HEK293 (cell line): ENCODE data around the gene WWOX.

Experiments
- CTCF ChIA-PET: fragments of 350-600 bp; formaldehyde crosslinking; extraction: SDS; loops from one replicate; lab custom pipeline; 2021; ENCODE audit warnings: antibody characterized with exemption; lab: Yijun Ruan, JAX
- POLR2A ChIA-PET: fragments of 300-600 bp; formaldehyde crosslinking; extraction: SDS; loops from one replicate; lab custom pipeline; 2020; ENCODE audit warnings: antibody characterized with exemption, inconsistent platforms; lab: Yijun Ruan, JAX
- H3K27ac ChIP-seq: fragments of 200-500 bp; sonication (Bioruptor generic); 2 replicates; pipeline ENCODE4 v1.5.1; 2014; ENCODE audit warnings: low read depth, low read length, control low read depth, inconsistent platforms; ENCODE audit errors: extremely low read depth
- H3K36me3 ChIP-seq, 2 experiments: fragments of 200-500 bp in 1 of 2; sonication (Bioruptor generic) in 1 of 2; 1 replicate in 1 of 2; 2 replicates in 1 of 2; pipeline ENCODE4 v1.5.1; 2014 to 2017; ENCODE audit warnings: inconsistent platforms in 2 of 2, low read length in 2 of 2; ENCODE audit not compliant: control insufficient read depth in 2 of 2, insufficient read depth in 1 of 2
- H3K4me1 ChIP-seq: fragments of 200-500 bp; sonication (Bioruptor generic); 2 replicates; pipeline ENCODE4 v1.5.1; 2014; ENCODE audit warnings: mild to moderate bottlenecking, low read length, inconsistent platforms; ENCODE audit not compliant: control insufficient read depth, insufficient read depth
- H3K4me3 ChIP-seq: 2 replicates; pipeline ENCODE4 v1.5.1; 2011; ENCODE audit warnings: low read depth, mild to moderate bottlenecking, control low read depth, low read length, moderate library complexity
- H3K9me3 ChIP-seq: fragments of 200-500 bp; sonication (Bioruptor generic); 2 replicates; pipeline ENCODE4 v1.5.1; 2014; ENCODE audit warnings: low read depth, low read length, inconsistent platforms; ENCODE audit not compliant: control insufficient read depth, insufficient read depth
- FEZF1 ChIP-seq: fragments of 450-650 bp; formaldehyde crosslinking; IDR thresholded peaks from 2 replicates; pipeline ENCODE4 v1.5.1; 2016; ENCODE audit warnings: missing biosample characterization, missing genetic modification characterization
- GFI1B ChIP-seq: fragments of 450-650 bp; formaldehyde crosslinking; IDR thresholded peaks from 2 replicates; pipeline ENCODE4 v1.5.1; 2016; ENCODE audit warnings: missing biosample characterization, missing genetic modification characterization
- KLF1 ChIP-seq: fragments of 450-650 bp; formaldehyde crosslinking; IDR thresholded peaks from 2 replicates; pipeline ENCODE4 v1.5.1; 2016; ENCODE audit warnings: missing biosample characterization, missing genetic modification characterization
- KLF7 ChIP-seq: fragments of 450-650 bp; formaldehyde crosslinking; IDR thresholded peaks from 2 replicates; pipeline ENCODE4 v1.5.1; 2016; ENCODE audit warnings: missing biosample characterization, missing genetic modification characterization, borderline replicate concordance
- PBX3 ChIP-seq: sonication (generic); formaldehyde crosslinking; IDR thresholded peaks from 2 replicates; pipeline ENCODE4 v1.8.1; 2022; ENCODE audit warnings: mild to moderate bottlenecking, moderate library complexity, missing genetic modification reagents
- PRDM10 ChIP-seq: fragments of 450-650 bp; formaldehyde crosslinking; IDR thresholded peaks from 2 replicates; pipeline ENCODE4 v1.5.1; 2016; ENCODE audit warnings: missing biosample characterization, missing genetic modification characterization
- PRDM6 ChIP-seq: fragments of 450-650 bp; formaldehyde crosslinking; IDR thresholded peaks from 2 replicates; pipeline ENCODE4 v1.5.1; 2017; ENCODE audit warnings: missing biosample characterization, missing genetic modification characterization
- YY1 ChIP-seq: fragments of 450-650 bp; formaldehyde crosslinking; IDR thresholded peaks from 2 replicates; pipeline ENCODE4 v1.5.1; 2018; ENCODE audit warnings: missing biosample characterization, missing genetic modification characterization
- YY2 ChIP-seq: fragments of 450-650 bp; formaldehyde crosslinking; IDR thresholded peaks from 2 replicates; pipeline ENCODE4 v1.5.1; 2016; ENCODE audit warnings: missing biosample characterization, missing genetic modification characterization
- ZBTB48 ChIP-seq: fragments of 450-650 bp; formaldehyde crosslinking; IDR thresholded peaks from 2 replicates; pipeline ENCODE4 v1.5.1; 2016; ENCODE audit warnings: missing biosample characterization, missing genetic modification characterization
- ZBTB7A ChIP-seq: fragments of 450-650 bp; formaldehyde crosslinking; IDR thresholded peaks from 2 replicates; pipeline ENCODE4 v1.5.1; 2016; ENCODE audit warnings: low read depth, missing biosample characterization, missing genetic modification characterization
- ZNF221 ChIP-seq: fragments of 450-650 bp; formaldehyde crosslinking; IDR thresholded peaks from 2 replicates; pipeline ENCODE4 v1.5.1; 2017; ENCODE audit warnings: missing biosample characterization, missing genetic modification characterization, borderline replicate concordance
- ZNF274 ChIP-seq, 2 experiments: fragments of 200-500 bp in 1 of 2; fragments of 450-650 bp in 1 of 2; sonication (Bioruptor generic) in 1 of 2; formaldehyde crosslinking in 1 of 2; IDR thresholded peaks; 2 replicates each; pipeline versions ENCODE4 v1.5.1 to v1.6.1; 2014 to 2016; ENCODE audit warnings: borderline replicate concordance in 1 of 2, inconsistent platforms in 1 of 2, low read length in 1 of 2, missing biosample characterization in 1 of 2, missing genetic modification characterization in 1 of 2
- ZNF280D ChIP-seq: fragments of 450-650 bp; formaldehyde crosslinking; IDR thresholded peaks from 2 replicates; pipeline ENCODE4 v1.5.1; 2016; ENCODE audit warnings: missing biosample characterization, missing genetic modification characterization
- ZNF292 ChIP-seq: fragments of 450-650 bp; formaldehyde crosslinking; IDR thresholded peaks from 2 replicates; pipeline ENCODE4 v1.5.1; 2016; ENCODE audit warnings: low read depth, missing biosample characterization, missing genetic modification characterization, borderline replicate concordance
- ZNF341 ChIP-seq: fragments of 450-650 bp; formaldehyde crosslinking; IDR thresholded peaks from 2 replicates; pipeline ENCODE4; 2016; ENCODE audit warnings: low read depth, missing biosample characterization, missing genetic modification characterization
- ZNF391 ChIP-seq: fragments of 450-650 bp; formaldehyde crosslinking; IDR thresholded peaks from 2 replicates; pipeline ENCODE4 v1.5.1; 2016; ENCODE audit warnings: low read depth, missing biosample characterization, missing genetic modification characterization, borderline replicate concordance
- ZNF416 ChIP-seq: fragments of 450-650 bp; formaldehyde crosslinking; IDR thresholded peaks from 2 replicates; pipeline ENCODE4 v1.5.1; 2016; ENCODE audit warnings: missing biosample characterization, missing genetic modification characterization
- ZNF600 ChIP-seq: fragments of 450-650 bp; formaldehyde crosslinking; IDR thresholded peaks from 2 replicates; pipeline ENCODE4 v1.5.1; 2016; ENCODE audit warnings: missing biosample characterization, missing genetic modification characterization
- ZNF610 ChIP-seq: fragments of 450-650 bp; formaldehyde crosslinking; IDR thresholded peaks from 2 replicates; pipeline ENCODE4 v1.5.1; 2016; ENCODE audit warnings: missing biosample characterization, missing genetic modification characterization, borderline replicate concordance
- ZNF645 ChIP-seq: fragments of 450-650 bp; formaldehyde crosslinking; IDR thresholded peaks from 2 replicates; pipeline ENCODE4; 2016; ENCODE audit warnings: missing biosample characterization, missing genetic modification characterization
- ZNF660 ChIP-seq: fragments of 450-650 bp; IDR thresholded peaks from 2 replicates; pipeline ENCODE4 v1.5.1; 2018; ENCODE audit warnings: missing biosample characterization, mild to moderate bottlenecking, missing genetic modification characterization
- ZNF768 ChIP-seq: fragments of 450-650 bp; formaldehyde crosslinking; IDR thresholded peaks from 2 replicates; pipeline ENCODE4 v1.5.1; 2018; ENCODE audit warnings: missing biosample characterization, mild to moderate bottlenecking, missing genetic modification characterization
- ZNF791 ChIP-seq: fragments of 450-650 bp; formaldehyde crosslinking; IDR thresholded peaks from 2 replicates; pipeline ENCODE4 v1.5.1; 2016; ENCODE audit warnings: missing biosample characterization, missing genetic modification characterization
- ZSCAN30 ChIP-seq: fragments of 450-650 bp; IDR thresholded peaks from 2 replicates; pipeline ENCODE4 v1.5.1; 2018; ENCODE audit warnings: missing biosample characterization, mild to moderate bottlenecking, missing genetic modification characterization, moderate library complexity

Gene WWOX

GRCh38 chr16:78877114-78877655 lies 777.7 kb downstream of the WWOX start:
- TF ChIP-seq ZNF645: no peak
- TF ChIP-seq PRDM6 (tag by site-specific recombination): no peak
- TF ChIP-seq FEZF1: no peak
- TF ChIP-seq ZNF280D: no peak
- no peak for TF ChIP-seq ZBTB7A (tag by site-specific recombination)
- no peak for TF ChIP-seq ZNF660
- TF ChIP-seq KLF1 (tag by site-specific recombination): no peak
- no peak for TF ChIP-seq PRDM10 (tag by site-specific recombination)
- no peak for TF ChIP-seq ZNF791
- TF ChIP-seq ZBTB48: no peak
- TF ChIP-seq ZNF416: no peak
- no peak for TF ChIP-seq ZSCAN30 (tag by site-specific recombination)
- no peak for TF ChIP-seq YY1 (tag by site-specific recombination)
- no peak for TF ChIP-seq KLF7 (tag by site-specific recombination)
- no peak for TF ChIP-seq GFI1B (tag by site-specific recombination)
- TF ChIP-seq ZNF610 (tag by site-specific recombination): no peak
- no peak for TF ChIP-seq ZNF221
- no peak overlapping the region for H3K27ac ChIP-seq
- no peak overlapping the region for H3K4me3 ChIP-seq
- POLR2A ChIA-PET: no interaction called here
- no peaks in the 10 kb centered on the region for H3K9me3 ChIP-seq
- CTCF ChIA-PET: interaction anchor here (0.6 kb wide), 2 partner anchors 19 to 23 kb away, joined by 3 to 5 read pairs; no protein-coding TSS in a partner anchor
- H3K36me3 ChIP-seq: no peaks in the 10 kb centered on the region
- no peaks in the 10 kb centered on the region for H3K4me1 ChIP-seq

GRCh38 chr16:78878570-78878969 lies 779.1 kb downstream of the WWOX start:
- POLR2A ChIA-PET: no interaction called here
- H3K27ac ChIP-seq: no peak overlapping the region
- TF ChIP-seq YY2: no peak
- TF ChIP-seq ZNF341 (tag by site-specific recombination): no peak
- TF ChIP-seq ZNF391 (tag by site-specific recombination): no peak
- no peak for TF ChIP-seq ZNF600 (tag by site-specific recombination)
- no peak for TF ChIP-seq ZNF274 (IDR thresholded peaks at IDR 0.05; ENCODE audit: low read length)
- TF ChIP-seq ZNF274 (tag by site-specific recombination; IDR thresholded peaks at IDR 0.05; ENCODE audit: borderline replicate concordance): no peak
- no peak for TF ChIP-seq ZBTB48
- no peak for TF ChIP-seq ZNF292
- no peak for TF ChIP-seq ZNF768 (tag by site-specific recombination)
- TF ChIP-seq PBX3: no peak

More at GRCh38 chr16:78878570-78878969, 779.1 kb downstream of the WWOX start:
- CTCF ChIA-PET: no interaction called here
- no peaks in the 10 kb centered on the region for H3K36me3 ChIP-seq
- no peak overlapping the region for H3K4me3 ChIP-seq
- H3K4me1 ChIP-seq: no peaks in the 10 kb centered on the region
- no peaks in the 10 kb centered on the region for H3K9me3 ChIP-seq
